GM19468 (cell line): Measurements from ENCODE around the gene EFNA5.

ENCODE experiments used
- ATAC-seq: cut with Tn5 transposase; IDR thresholded peaks from one replicate; pipeline ENCODE4 v1.9.1; 2021; ENCODE audit warnings: mild to moderate bottlenecking, moderate library complexity, moderate number of reproducible peaks; ENCODE audit not compliant: unreplicated experiment; ENCODE audit errors: extremely low read depth

EFNA5 gene

DNA sequence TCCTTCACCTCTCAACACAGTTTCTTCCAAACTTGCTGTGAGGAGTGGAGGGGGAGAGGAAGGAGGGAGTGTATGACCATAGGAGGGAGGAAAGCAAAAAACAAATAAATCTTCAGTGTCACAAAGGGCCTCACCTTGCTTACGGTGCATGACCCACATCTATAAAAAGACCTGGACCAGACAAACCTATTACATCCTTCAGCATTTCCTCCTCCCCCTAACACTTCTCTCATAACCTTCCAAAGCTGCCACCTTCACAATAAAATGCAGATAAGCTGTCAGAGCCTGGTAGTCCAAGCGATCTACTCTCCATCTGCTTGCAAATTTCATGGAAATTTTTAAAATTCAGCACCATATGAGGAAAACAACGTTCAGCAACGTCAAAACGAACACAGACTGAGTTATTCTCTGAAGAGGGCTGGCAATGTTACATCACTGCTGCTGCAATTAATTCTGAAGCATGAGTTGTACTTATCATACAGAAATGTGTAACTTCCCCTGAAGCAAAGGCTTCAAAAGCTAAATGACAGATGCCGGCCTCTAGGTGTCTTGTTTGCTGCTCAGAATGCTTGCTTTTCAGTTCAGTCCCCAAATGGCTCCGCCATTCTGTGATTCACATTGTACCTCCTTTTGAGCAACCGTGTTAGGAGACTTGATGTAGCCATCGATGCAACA, 62.9 kb downstream of the EFNA5 start:
- ATAC-seq: no peak

DNA sequence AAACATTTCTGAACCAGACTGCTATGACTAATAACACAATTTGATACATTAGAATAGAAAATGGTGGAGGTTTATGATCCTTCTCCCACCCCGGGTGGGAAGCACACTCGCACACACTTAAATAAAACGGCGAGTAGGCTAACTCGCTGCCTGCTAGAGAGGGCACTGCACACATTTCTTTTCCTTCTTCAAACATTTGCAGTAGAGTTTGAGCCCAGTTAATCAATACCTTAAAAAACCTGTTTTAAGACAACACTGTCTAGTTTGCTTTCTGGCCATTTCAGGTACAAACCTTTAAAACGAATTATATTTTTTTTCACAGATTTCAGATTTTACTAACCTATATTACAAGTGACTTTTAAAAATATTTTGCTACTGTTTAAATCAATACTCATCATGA, 63.5 kb downstream of the EFNA5 start:
- ATAC-seq: no peak

- no peak for ATAC-seq
These were observed 65.1 kb downstream of the EFNA5 start for GRCh38 chr5:107605596-107606125.

GRCh38 chr5:107604990-107605389, 65.7 kb downstream of the EFNA5 start:
- ATAC-seq: no peak

DNA sequence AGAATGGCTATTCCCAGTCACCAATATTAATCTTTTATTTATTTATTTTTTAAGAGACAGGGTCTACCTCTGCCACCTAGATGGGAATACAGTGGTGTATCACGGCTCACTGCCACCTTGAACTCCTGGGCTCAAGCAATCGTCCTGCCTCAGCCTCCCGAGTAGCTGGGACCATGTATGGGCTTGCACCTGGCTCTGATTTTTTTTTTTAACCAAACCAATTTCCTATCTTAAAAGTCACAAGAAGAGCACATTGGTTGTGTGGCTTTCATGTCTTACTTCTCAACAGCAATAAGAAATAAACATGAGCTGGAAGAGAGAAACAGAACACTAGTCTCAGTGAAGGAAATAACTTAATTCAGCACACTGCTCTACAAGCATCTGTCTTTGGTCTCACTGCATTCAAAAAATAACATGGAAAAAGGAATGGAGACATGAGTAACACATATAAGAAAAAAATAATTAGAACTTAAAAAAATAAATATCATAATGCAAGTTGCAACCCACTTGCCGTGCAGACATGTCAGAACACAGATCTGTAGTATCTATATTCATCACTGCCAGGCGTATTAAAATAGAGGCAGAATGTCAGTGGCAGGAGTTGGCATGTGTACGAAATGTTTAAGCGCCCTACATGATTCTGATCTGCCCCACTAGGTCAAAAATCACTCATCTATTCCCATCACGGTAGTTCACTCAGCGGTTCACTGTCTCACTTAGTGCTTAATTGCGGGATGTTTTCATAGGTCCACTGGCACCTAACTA, 66.4 kb downstream of the EFNA5 start:
- no peak for ATAC-seq

DNA sequence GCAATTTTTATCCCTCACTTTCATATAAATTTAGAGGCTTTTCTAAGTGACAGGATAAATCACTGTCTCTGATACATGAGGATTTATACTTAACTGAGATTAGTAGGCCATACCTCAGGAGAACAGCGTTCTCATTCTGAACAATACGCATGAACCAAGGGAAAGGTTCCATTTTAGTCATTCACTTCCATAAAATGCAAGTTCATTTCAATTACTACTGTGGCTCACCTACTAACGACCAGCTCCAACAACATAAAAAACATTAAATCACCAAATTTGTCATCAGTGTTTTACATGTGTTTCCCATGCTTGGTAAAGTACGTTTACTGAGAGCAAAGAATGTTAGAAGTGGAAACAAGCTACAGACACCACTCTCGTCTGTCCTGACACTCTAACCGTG, 67.4 kb downstream of the EFNA5 start:
- ATAC-seq: no peak

DNA sequence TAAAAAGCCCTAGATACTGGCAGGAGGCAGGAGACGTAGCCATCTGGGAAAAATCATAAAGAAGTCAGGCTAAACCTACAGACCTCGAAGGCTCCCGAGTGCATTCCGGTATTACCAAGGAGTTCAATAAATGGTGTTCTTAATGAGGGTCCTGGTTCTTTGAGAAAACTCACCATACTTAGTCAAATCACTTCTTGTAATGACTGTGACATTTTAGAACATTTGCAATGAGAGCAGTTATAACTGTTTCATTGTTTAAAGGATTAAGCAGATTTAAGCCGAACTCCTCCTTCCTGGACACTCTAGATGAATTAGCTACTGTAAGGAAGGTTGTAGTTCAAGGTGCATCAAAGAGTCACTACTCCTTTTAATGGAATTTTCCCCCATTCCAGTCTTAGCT, 67.8 kb downstream of the EFNA5 start:
- no peak for ATAC-seq

GRCh38 chr5:107601076-107601475, 69.7 kb downstream of the EFNA5 start:
- no peak for ATAC-seq

- no peak for ATAC-seq
These were observed 71.8 kb downstream of the EFNA5 start for GRCh38 chr5:107598958-107599357.

GRCh38 chr5:107597803-107598202, 72.9 kb downstream of the EFNA5 start:
- ATAC-seq: no peak

DNA sequence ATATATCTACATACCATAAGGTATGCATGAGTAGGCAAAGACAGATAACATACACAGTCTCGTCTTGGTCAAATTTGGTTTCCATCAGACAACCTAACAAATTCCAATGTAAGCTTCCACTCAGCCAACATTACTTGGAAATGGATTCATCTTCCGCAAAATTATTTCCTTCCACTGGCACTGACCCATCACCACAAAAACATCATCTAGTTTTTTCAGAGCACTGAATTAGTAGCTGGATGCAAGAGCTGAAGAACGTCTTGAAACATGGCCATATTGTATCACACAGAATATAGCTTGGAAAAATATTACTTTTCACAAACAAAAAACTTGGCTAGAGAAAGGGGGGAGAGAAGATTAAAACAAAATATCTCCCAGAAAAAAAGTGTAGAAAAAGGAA, 73.5 kb downstream of the EFNA5 start:
- ATAC-seq: no peak

GRCh38 chr5:107594253-107595045, 76.3 kb downstream of the EFNA5 start:
- ATAC-seq: no peak

DNA sequence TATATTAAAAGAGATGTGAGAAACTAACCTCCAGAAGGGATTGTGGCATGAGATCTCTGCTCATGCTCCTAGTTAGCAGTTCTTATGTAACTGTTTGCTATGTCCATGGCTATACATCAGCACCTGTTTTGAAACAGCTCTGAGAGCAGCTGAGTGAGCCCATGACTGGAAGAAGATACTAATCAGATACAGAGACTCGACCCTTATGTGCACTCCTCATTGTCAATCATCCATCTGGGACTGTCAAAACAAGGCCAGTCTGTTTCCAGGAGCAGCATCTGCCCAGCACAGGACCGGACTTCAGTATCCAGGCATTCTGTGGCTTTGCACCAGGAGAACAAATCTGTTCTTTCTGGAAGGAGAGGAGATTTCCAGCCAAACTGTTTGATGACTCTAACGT, 77.7 kb downstream of the EFNA5 start:
- ATAC-seq: no peak

DNA sequence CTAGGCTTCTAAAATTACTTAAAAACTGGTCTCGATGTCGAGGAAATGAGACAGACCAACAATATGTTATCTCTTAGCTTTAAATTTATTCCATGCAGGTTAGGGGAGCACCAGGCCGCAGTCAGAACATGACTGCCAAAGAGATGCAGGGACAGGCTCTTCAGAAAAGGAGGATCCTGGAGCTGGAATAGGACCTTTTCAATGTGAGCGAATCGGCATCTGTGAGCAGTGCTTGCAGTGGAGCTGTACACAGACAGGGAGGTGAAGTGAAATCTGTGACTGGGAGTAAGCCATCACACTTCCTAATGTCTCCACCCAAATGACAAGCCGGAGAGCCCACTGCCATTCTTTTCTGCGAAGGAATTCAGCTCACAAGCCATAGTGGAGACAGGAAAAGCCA, 78.2 kb downstream of the EFNA5 start:
- ATAC-seq: no peak

GRCh38 chr5:107590686-107591085, 80.1 kb downstream of the EFNA5 start:
- ATAC-seq: no peak

GRCh38 chr5:107589520-107590193, 81.1 kb downstream of the EFNA5 start:
- no peak for ATAC-seq

DNA sequence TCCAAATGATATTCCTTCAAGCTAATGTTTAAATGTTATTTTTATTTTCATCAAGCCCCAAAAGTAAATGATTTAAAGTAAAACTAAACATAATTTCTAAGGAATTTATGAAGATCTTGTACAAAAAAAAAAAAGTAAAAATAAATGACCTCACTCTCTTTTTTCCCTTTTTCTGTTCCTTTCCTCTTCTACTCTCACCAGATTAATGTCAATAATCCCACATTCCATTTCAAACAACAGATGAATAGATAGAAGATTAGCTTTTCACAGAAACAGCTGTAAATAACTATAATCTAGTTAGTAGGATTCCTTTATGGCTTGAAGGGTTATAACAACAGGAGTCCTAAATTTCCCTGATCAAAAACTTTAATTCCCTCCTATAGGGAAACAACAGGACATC, 88.1 kb downstream of the EFNA5 start:
- ATAC-seq: no peak

DNA sequence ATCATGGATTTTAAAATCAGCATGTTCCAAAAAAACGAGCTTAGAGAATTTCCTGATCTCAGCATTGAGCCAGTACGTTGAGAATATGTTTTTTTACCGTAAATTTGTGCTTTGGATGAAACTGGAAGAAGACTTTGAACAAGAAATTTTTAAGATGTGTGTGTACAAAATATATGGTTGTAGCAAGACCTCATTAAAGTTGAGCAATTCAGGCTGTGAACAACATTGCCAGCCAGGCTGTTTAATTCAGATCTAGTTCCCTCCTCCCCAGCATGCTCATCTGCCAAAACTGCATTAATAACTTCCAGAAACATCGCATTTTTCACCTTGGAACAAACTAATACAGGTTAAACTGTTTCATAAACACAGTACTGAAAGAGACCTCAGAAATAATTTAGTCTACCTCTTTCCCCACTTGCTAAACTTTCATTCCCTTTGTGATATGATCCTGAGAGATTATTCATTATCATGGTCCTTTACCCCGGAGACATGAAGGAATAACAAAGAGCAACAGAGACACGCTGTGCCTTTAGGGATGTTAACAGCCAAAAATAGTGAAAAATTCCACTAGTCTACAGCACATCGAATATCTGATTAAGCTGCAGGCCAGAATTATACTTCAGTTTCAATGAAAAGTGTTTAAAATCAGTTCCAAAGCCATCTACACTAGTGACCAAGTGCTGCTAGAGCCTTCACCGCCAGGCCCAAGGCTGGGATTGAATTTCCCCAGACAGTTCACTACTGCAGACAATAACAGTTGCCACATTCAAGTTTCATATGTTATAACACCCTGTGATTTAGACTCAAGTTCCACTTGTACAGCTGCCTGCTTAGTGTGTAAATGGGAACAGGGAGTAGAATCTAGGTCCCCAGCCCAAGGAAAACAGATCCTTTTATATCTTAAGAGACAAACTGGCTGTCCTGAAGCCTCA, 89.6 kb downstream of the EFNA5 start:
- no peak for ATAC-seq

DNA sequence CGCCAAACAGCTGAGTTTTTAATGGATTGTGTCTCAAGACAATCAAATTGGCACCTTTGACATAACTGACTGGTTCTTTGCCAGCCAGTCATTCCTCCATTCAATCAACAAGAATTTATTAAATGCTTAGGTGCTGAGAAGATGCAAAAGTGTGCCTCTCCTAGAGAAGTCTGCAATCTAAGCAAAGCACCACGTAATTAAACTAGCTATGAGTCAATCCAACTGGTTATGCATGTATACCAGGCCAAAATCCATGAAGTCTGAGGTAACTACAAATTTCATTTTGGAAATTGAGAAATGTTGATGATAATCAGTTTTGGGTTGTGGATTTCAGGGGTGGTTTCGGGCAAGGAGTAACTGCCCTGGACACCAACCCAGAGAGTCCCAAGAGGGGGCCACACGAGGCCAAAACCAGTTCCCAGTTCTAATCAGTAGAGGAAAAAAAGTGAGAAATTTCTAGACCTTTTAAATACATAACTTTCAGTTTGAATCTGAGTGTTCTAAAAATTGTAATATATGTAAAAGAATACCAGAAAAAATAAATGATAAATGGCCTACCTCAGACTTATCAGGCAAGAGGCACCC, 92.6 kb downstream of the EFNA5 start:
- no peak for ATAC-seq
